RWPE1 (cell line): ENCODE measurements around the gene CUX1.

Experiments used
- CTCF ChIA-PET: fragments of 350-600 bp; sonication (Branson Sonifier 250); formaldehyde crosslinking; extraction: SDS; loops from one replicate; lab custom pipeline; 2021; lab: Yijun Ruan, JAX
- POLR2A ChIA-PET: fragments of 400-600 bp; formaldehyde crosslinking; extraction: SDS; loops from one replicate; lab custom pipeline; 2020; ENCODE audit warnings: antibody characterized with exemption; ENCODE audit not compliant: low non-redundant PET; lab: Yijun Ruan, JAX
- DNase-seq: peaks from one replicate; pipeline ENCODE4 v3.0.0; 2012; ENCODE audit warnings: low spot score
- H3K27ac ChIP-seq: fragments of 450-650 bp; 2 replicates; pipeline ENCODE4 v1.5.1; 2017
- CTCF ChIP-seq: fragments of 450-650 bp; conservative IDR thresholded peaks from 2 replicates; pipeline ENCODE4 v1.5.1; 2017; ENCODE audit warnings: low read depth, mild to moderate bottlenecking

The CUX1 gene

DNA sequence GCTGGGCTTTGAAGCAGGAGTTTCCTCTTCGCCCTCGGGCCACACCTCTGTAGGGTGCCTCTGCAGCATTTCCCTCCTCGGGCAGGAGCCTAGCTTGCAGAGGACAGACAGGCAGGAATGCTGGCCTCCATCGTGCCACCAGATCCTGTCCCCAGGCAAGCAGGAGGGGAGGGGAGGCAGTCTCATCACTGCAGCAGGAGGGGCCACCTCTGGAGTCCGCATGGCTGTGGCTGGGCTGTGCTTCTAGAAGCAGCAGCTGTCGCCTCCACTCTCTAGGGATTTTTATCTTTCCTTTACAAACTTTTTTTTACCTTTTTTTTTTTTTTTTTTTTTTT lies 181.4 kb downstream of the CUX1 start:
- H3K27ac ChIP-seq, result no peak overlapping the region
- no peak for TF ChIP-seq CTCF
- ChIA-PET CTCF (no interaction called here), POLR2A (no interaction called here)
- DNase-seq, result no peak

DNA sequence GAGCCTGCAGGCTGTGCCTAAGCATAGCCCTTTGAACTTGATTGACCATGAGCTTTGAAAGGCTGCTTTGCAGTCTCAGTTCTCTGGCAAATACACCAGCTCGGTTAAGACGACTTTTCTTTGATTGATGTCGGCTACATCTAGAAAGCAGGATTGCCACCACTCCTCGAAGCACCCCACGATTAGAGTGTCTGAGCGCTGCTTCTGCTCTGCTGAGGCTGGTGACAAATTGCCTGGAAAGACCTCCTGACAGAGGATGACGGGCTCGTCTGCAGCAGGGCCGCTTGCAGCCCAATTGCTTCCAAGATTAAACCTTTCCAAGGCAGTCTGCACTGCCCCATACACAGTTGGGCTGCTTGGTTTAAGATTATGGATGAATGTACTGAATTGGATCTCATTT lies 182.0 kb downstream of the CUX1 start:
- TF ChIP-seq CTCF, result no peak
- CTCF ChIA-PET, result no interaction called here
- POLR2A ChIA-PET, result no interaction called here
- H3K27ac ChIP-seq, result no peak overlapping the region
- DNase-seq, result no peak

DNA sequence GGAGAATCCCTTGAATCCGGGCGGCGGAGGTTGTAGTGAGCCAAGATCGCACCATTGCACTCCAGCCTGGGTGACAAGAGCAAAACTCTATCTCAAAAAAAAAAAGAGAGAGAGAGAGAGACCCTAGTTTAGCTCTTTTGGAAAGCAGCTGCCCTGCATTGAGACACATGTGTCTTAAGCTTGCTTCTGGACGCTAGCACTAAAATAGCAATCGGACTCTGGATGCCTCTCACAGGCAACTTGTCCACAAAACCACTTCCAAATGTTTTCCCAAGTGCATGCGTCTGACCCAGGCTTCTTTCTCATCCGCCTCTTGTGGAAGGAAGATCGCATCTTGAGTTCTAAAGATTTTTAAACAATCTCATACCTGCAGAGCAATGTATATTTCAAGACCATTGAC lies 182.7 kb downstream of the CUX1 start:
- no peak for DNase-seq
- ChIA-PET POLR2A (no interaction called here), CTCF (no interaction called here)
- no peak overlapping the region for H3K27ac ChIP-seq
- TF ChIP-seq CTCF, result no peak

DNA sequence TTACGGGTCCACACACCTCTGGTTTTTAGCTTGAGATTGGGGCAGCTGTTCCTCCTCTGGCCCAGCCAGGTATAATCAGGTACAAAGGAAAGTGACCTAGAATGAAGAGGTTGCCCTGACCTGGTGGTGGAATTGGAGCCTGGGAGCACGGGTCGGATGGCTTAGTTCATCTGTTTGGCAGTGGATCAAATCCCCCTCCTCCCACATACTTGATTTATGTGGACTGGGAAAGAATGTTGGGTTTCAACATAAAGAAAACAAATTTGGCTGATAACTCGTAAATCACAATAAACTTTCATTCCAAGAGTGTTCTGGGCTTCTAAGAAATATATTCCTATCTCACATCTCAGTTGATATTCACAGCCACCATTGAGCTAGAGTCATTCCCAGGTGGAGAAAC lies 186.8 kb downstream of the CUX1 start:
- H3K27ac ChIP-seq, result peak overlapping the region; percentile 26
- TF ChIP-seq CTCF, result no peak
- CTCF ChIA-PET, result interaction anchor here (0.6 kb wide), 1 partner anchor 8 kb away, joined by 4 read pairs; no protein-coding TSS in a partner anchor
- POLR2A ChIA-PET, result no interaction called here
- no peak for DNase-seq

GRCh38 chr7:102004848-102005247 lies 187.4 kb downstream of the CUX1 start:
- TF ChIP-seq CTCF, result no peak
- DNase-seq, result no peak
- CTCF ChIA-PET, result no interaction called here
- POLR2A ChIA-PET, result no interaction called here
- H3K27ac ChIP-seq, result peak overlapping the region; percentile 26

DNA sequence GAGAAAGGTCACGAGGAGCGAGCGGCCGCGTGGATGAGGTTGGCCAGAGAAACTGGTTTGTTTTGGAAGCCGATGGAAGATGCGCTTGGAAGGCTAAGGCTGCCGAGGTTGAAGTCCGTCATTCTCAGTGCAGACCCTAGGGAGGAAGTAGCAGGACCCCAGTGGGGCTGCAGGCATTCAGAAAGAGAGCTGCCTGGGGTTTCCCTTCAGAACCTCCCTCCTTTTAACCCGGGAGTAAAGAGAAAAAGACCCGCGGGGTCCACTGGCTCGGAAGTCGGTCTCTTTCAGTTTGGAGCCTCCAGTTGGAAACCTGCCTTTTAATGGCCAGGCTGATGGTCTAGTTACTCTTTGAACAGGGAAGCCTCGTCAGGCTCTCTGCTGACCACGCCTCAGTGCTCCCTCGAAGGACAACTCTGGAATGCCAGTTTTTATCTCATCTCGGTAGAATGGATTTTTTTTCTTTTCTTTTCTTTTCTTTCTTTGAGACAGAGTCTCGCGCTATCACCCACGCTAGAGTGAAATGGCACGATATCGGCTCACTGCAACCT lies 188.6 kb downstream of the CUX1 start:
- DNase-seq, result no peak

More for the DNA sequence above, 188.6 kb downstream of the CUX1 start:
- H3K27ac ChIP-seq, result peak overlapping the region; percentile 95
- TF ChIP-seq CTCF, result no peak
- ChIA-PET CTCF (no interaction called here), POLR2A (no interaction called here)
